HG03135 (cell line): ENCODE results near the gene FOLR1.

ENCODE experiments used
- ATAC-seq: cut with Tn5 transposase; IDR thresholded peaks from one replicate; pipeline ENCODE4 v1.9.1; 2021; ENCODE audit warnings: mild to moderate bottlenecking, moderate library complexity; ENCODE audit not compliant: unreplicated experiment

FOLR1 gene

GRCh38 chr11:72222907-72223614 lies 31.1 kb downstream of the FOLR1 start:
- peak; percentile 64 for ATAC-seq

- peak; percentile 48 for ATAC-seq
These were observed 31.9 kb downstream of the FOLR1 start for GRCh38 chr11:72223615-72224563.

- no peak for ATAC-seq
These were observed 32.8 kb downstream of the FOLR1 start, which contains the start of gene INPPL1 for GRCh38 chr11:72224564-72225410. TSS of gene INPPL1 (plus strand) at chr11:72224767. CDS start at chr11:72224985, 218 bp downstream.

- ATAC-seq, result no peak
These were observed 33.5 kb downstream of the FOLR1 start for GRCh38 chr11:72225411-72225951.

- ATAC-seq, result no peak
These were observed 34.8 kb downstream of the FOLR1 start for GRCh38 chr11:72226701-72227100.

GRCh38 chr11:72227316-72228228 lies 35.6 kb downstream of the FOLR1 start:
- ATAC-seq, result no peak

GRCh38 chr11:72228229-72228843 lies 36.4 kb downstream of the FOLR1 start:
- ATAC-seq, result no peak

- no peak for ATAC-seq
These were observed 36.9 kb downstream of the FOLR1 start for GRCh38 chr11:72228844-72229231.

- ATAC-seq, result no peak
These were observed 37.5 kb downstream of the FOLR1 start for GRCh38 chr11:72229336-72229924.

GRCh38 chr11:72229925-72230763 lies 38.2 kb downstream of the FOLR1 start:
- ATAC-seq, result no peak

- ATAC-seq, result no peak
These were observed 38.9 kb downstream of the FOLR1 start for GRCh38 chr11:72230764-72231365.

GRCh38 chr11:72231396-72232259 lies 39.7 kb downstream of the FOLR1 start:
- no peak for ATAC-seq

GRCh38 chr11:72232260-72233055 lies 40.5 kb downstream of the FOLR1 start:
- no peak for ATAC-seq

- no peak for ATAC-seq
These were observed 41.3 kb downstream of the FOLR1 start for GRCh38 chr11:72233056-72233772.
